H1 (cell line): Measurements from ENCODE around the gene NEU2. TPM values are rescaled to one million over a fixed set of nuclear protein-coding genes. Genes with fewer than 3 reads are reported as not detected.
A peak's percentile ranks its signal among the peaks of the same experiment; 100 is the strongest.

Experiments used
- ASH2L ChIP-seq: fragments of 200-600, 300-600 bp; sonication (generic); IDR thresholded peaks from one replicate; pipeline ENCODE4 v1.7.1; 2017; ENCODE audit warnings: low read length
- BACH1 ChIP-seq: IDR thresholded peaks from 2 replicates; pipeline ENCODE4 v1.6.1; 2012; ENCODE audit warnings: low read length, improper control_type of control experiment
- CHD2 ChIP-seq: IDR thresholded peaks from 2 replicates; pipeline ENCODE4 v1.6.1; 2012; ENCODE audit warnings: low read length, improper control_type of control experiment
- EP300 ChIP-seq, 2 experiments: IDR thresholded peaks; 1 replicate in 1 of 2; 2 replicates in 1 of 2; pipeline ENCODE4 v1.6.1; 2011 to 2012; ENCODE audit warnings: low read depth in 2 of 2, low read length in 2 of 2, mild to moderate bottlenecking in 2 of 2, borderline replicate concordance in 1 of 2, inconsistent platforms in 1 of 2, moderate library complexity in 1 of 2
- FOSL1 ChIP-seq: IDR thresholded peaks from 2 replicates; pipeline ENCODE4 v1.6.1; 2011; ENCODE audit warnings: mild to moderate bottlenecking, low read depth, low read length, moderate library complexity; ENCODE audit not compliant: insufficient read depth
- MAX ChIP-seq: IDR thresholded peaks from 2 replicates; pipeline ENCODE4 v1.6.1; 2012; ENCODE audit warnings: inconsistent platforms
- POLR2A ChIP-seq, 2 experiments: IDR thresholded peaks; 1 replicate in 1 of 2; 2 replicates in 1 of 2; pipeline ENCODE4 v1.6.1; 2011; ENCODE audit warnings: low read depth in 2 of 2, low read length in 2 of 2, mild to moderate bottlenecking in 2 of 2; ENCODE audit errors: control extremely low read depth in 1 of 2
- RBBP5 ChIP-seq: IDR thresholded peaks from 2 replicates; pipeline ENCODE4 v1.7.1; 2012; ENCODE audit warnings: low read depth, mild to moderate bottlenecking, inconsistent platforms, low read length, moderate library complexity, borderline replicate concordance
- RNF2 ChIP-seq: fragments of 200-900, 300-1000 bp; sonication (generic); IDR thresholded peaks from 2 replicates; pipeline ENCODE4 v1.7.1; 2016; ENCODE audit warnings: borderline replicate concordance, low read depth, mild to moderate bottlenecking, antibody characterized with exemption, low read length; ENCODE audit not compliant: poor library complexity, severe bottlenecking; ENCODE audit errors: missing control alignments
- SP1 ChIP-seq: IDR thresholded peaks from 2 replicates; pipeline ENCODE4 v1.6.1; 2011; ENCODE audit warnings: low read depth, low read length
- TAF1 ChIP-seq: IDR thresholded peaks from 2 replicates; pipeline ENCODE4 v1.6.1; 2011; ENCODE audit warnings: mild to moderate bottlenecking, low read depth, low read length
- TAF7 ChIP-seq: optimal IDR thresholded peaks from 2 replicates; pipeline ENCODE3; 2011; ENCODE audit warnings: low read depth, mild to moderate bottlenecking, inconsistent platforms, low read length, moderate library complexity, borderline replicate concordance
- TBP ChIP-seq: IDR thresholded peaks from 2 replicates; pipeline ENCODE4 v1.6.1; 2011; ENCODE audit warnings: low read depth, low read length, improper control_type of control experiment
- YY1 ChIP-seq: IDR thresholded peaks from 2 replicates; pipeline ENCODE4 v1.6.1; 2011; ENCODE audit warnings: low read depth, mild to moderate bottlenecking, low read length
- polyA plus RNA-seq, 7 experiments: library from polyadenylated mRNA; depleted of rRNA in 3 of 7; stranded (reverse) in 5 of 7; unstranded in 2 of 7; fragments of >200 nt in 5 of 7; fragments of 200-250 nt in 2 of 7; gene quantifications; 1 replicate in 5 of 7; 2 replicates in 1 of 7; 4 replicates in 1 of 7; pipeline versions ENCODE4 v1.2.1 to v1.2.3, GENCODE V29; 2011 to 2013; ENCODE audit warnings: missing spikeins in 2 of 7, mixed read lengths in 2 of 7
- total RNA-seq: library from RNA; stranded (reverse); fragmentation: NEBNext Ultra II Directional; extraction: Animal tissue kit (Norgen Biotek cat#: 25700); gene quantifications from 2 replicates; pipeline ENCODE4 v1.2.1, GENCODE V29; 2021

Gene NEU2
- total and polyA plus RNA-seq, 2 of the 8 experiments (the other 6 are each of a cell fraction or from before 2014, with no cell fraction given): 0.12 TPM; not detected in 1

DNA sequence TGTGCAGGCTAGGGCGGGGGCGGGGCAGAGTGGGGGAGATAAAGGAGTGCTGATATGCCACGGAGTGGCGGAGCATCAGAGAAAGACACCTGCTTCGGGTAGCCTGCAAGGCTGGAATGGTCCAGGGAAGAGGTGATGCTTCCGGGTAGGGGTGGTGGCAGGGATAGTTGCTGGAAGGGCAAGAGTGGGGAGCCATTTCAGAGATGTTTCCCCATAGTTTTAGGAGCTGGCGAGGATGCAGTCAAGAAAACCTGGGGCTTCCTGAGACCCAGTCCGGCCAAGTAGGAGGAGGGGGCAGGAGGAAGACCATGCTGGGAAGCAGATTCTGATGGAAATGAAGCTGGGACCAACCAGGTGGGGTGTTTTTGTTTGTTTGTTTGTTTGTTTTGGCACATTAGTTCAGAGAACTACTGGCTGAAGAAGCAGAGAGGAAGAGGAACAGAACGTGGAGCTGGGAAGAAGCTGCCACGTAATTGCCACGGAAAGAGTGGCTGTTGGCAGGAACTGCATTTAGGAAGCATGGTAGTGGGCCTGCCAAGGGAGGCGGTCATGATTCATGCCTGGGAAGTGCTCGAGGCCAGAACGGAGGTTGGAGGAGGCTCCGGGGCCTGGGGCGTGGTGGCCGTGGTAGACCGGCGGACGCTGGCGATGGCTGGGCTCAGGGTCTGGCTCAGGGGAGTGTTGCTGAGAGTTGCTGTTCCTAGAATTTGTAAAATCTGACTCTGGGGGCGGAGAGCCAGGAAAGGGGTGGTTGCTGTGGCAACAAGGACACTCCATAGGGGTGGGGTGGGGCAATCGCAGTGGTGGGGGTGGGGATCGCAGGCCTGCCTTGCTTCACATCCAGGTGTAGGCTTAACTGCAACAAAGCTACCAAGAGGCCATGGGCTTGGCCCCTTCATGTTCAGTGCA, 19.0 kb downstream of the NEU2 start (continued):
- TF ChIP-seq TBP: peak; percentile 66
- TF ChIP-seq RBBP5: peak; percentile 97
- TF ChIP-seq BACH1: 0 out of 2 replicates have a peak, but pooled peaks have one; percentile 4
- peak; percentile 33 for TF ChIP-seq TAF7
- peak; percentile 89 for TF ChIP-seq SP1
- peak; percentile 52; the same call in 1 of the 2 replicates for TF ChIP-seq CHD2
- TF ChIP-seq FOSL1: no peak
- TF ChIP-seq RNF2: no peak
- TF ChIP-seq MAX: peak; percentile 60; the same call in 1 of the 2 replicates
- no peak for TF ChIP-seq YY1
- TF ChIP-seq TAF1: peak; percentile 72
- TF ChIP-seq POLR2A (IDR thresholded peaks at IDR 0.05; ENCODE audit: control extremely low read depth in 1 of 2, low read depth in 2 of 2, low read length in 2 of 2): peak in 1 of 2 experiments; percentile 81; a peak in 2 of 3 replicates
- TF ChIP-seq EP300 (IDR thresholded peaks at IDR 0.05; ENCODE audit: borderline replicate concordance in 1 of 2, low read depth in 2 of 2, low read length in 2 of 2): peak in 1 of 2 experiments; percentile 39; a peak in 1 of 3 replicates
- TF ChIP-seq ASH2L: peak; percentile 90
